IMR-90 (cell line): ENCODE data around the gene FAM83F. TPM values are rescaled to one million over a fixed set of nuclear protein-coding genes. Genes with fewer than 3 reads are reported as not detected.
"Not testable (repeated sequence)": the region's sequence is repeated elsewhere in the genome, so short reads cannot be mapped to it uniquely, and the experiment has no call there.

Experiments
- ATAC-seq: fragments of 200-7000 bp; cut with Tn5 transposase; 2 replicates; pipeline ENCODE4 v1.9.1; 2020; ENCODE audit warnings: low read depth, mild to moderate bottlenecking, moderate library complexity
- BruUV-seq: library from RNA; stranded (reverse); fragments of 400-500 nt; replicated peaks from 2 replicates; lab custom pipeline; 2021; lab: Mats Ljungman, UMichigan
- CTCF ChIA-PET: fragments of 300-600 bp; formaldehyde crosslinking; extraction: SDS; loops from one replicate; lab custom pipeline; 2021; ENCODE audit warnings: antibody characterized with exemption; lab: Yijun Ruan, JAX
- POLR2A ChIA-PET: fragments of 300-600 bp; sonication (Branson Sonifier 250); formaldehyde crosslinking; loops from one replicate; lab custom pipeline; 2022; ENCODE audit warnings: antibody characterized with exemption; ENCODE audit not compliant: unreplicated experiment; lab: Charles Lee
- DNase-seq: peaks from one replicate; pipeline ENCODE4 v3.0.0; 2013
- H2AFZ ChIP-seq: replicated peaks from 2 replicates; pipeline ENCODE3; 2013; ENCODE audit warnings: low read length, mild to moderate bottlenecking; ENCODE audit not compliant: poor library complexity
- H2AK5ac ChIP-seq: 2 replicates; pipeline ENCODE4 v1.6.1; 2013; ENCODE audit warnings: low read depth, low read length, inconsistent platforms
- H2AK9ac ChIP-seq: replicated peaks from 2 replicates; pipeline ENCODE3; 2013; ENCODE audit warnings: mild to moderate bottlenecking, low read depth, low read length, moderate library complexity; ENCODE audit not compliant: poor library complexity
- H2BK120ac ChIP-seq: 2 replicates; pipeline ENCODE4 v1.6.1; 2013; ENCODE audit warnings: low read depth, low read length, inconsistent platforms
- H2BK15ac ChIP-seq: 3 replicates; pipeline ENCODE4 v1.6.1; 2013; ENCODE audit warnings: low read depth, low read length, inconsistent platforms
- H2BK20ac ChIP-seq: 2 replicates; pipeline ENCODE4 v1.6.1; 2013; ENCODE audit warnings: low read depth, mild to moderate bottlenecking, inconsistent platforms, low read length, moderate library complexity
- H2BK5ac ChIP-seq: 2 replicates; pipeline ENCODE4 v1.6.1; 2013; ENCODE audit warnings: mild to moderate bottlenecking, low read depth, low read length, inconsistent platforms; ENCODE audit not compliant: poor library complexity, severe bottlenecking
- H3K14ac ChIP-seq: replicated peaks from 2 replicates; pipeline ENCODE4 v1.6.1; 2013; ENCODE audit warnings: low read depth, low read length, inconsistent platforms
- H3K18ac ChIP-seq: 2 replicates; pipeline ENCODE4 v1.6.1; 2013; ENCODE audit warnings: low read depth, low read length, control low read depth
- H3K23ac ChIP-seq: 2 replicates; pipeline ENCODE4 v1.6.1; 2013; ENCODE audit warnings: low read depth, low read length, inconsistent platforms
- H3K27ac ChIP-seq: 2 replicates; pipeline ENCODE4 v1.5.1; 2013; ENCODE audit warnings: mild to moderate bottlenecking, control low read depth, low read length; ENCODE audit not compliant: insufficient read depth
- H3K27me3 ChIP-seq: 2 replicates; pipeline ENCODE4 v1.6.1; 2013; ENCODE audit warnings: low read length; ENCODE audit not compliant: control insufficient read depth, insufficient read depth
- H3K36me3 ChIP-seq: 2 replicates; pipeline ENCODE4 v1.6.1; 2013; ENCODE audit warnings: low read length, mixed read lengths; ENCODE audit not compliant: control insufficient read depth, insufficient read depth
- H3K4ac ChIP-seq: 2 replicates; pipeline ENCODE4 v1.6.1; 2013; ENCODE audit warnings: low read depth, low read length, inconsistent platforms
- H3K4me1 ChIP-seq: 2 replicates; pipeline ENCODE4 v1.6.1; 2013; ENCODE audit warnings: low read length, mixed read lengths; ENCODE audit not compliant: control insufficient read depth, insufficient read depth
- H3K4me2 ChIP-seq: 2 replicates; pipeline ENCODE4 v1.6.1; 2013; ENCODE audit warnings: low read depth, mild to moderate bottlenecking, control low read depth, low read length, moderate library complexity
- H3K4me3 ChIP-seq: 2 replicates; pipeline ENCODE4 v1.5.1; 2013; ENCODE audit warnings: low read depth, mild to moderate bottlenecking, control low read depth, low read length, moderate library complexity; ENCODE audit not compliant: insufficient read depth
- H3K56ac ChIP-seq: 2 replicates; pipeline ENCODE4 v1.6.1; 2013; ENCODE audit warnings: low read length, inconsistent platforms; ENCODE audit not compliant: insufficient read depth; ENCODE audit errors: extremely low read depth
- H3K79me1 ChIP-seq, 2 experiments: 2 replicates each; pipeline ENCODE4 v1.6.1; 2013; ENCODE audit warnings: low read length in 2 of 2, inconsistent platforms in 1 of 2, low read depth in 1 of 2
- H3K9ac ChIP-seq: 2 replicates; pipeline ENCODE4 v1.6.1; 2013; ENCODE audit warnings: low read depth, low read length, control low read depth
- H3K9me1 ChIP-seq: 2 replicates; pipeline ENCODE4 v1.6.1; 2013; ENCODE audit warnings: low read length, inconsistent platforms; ENCODE audit not compliant: insufficient read depth
- H3K9me3 ChIP-seq: 2 replicates; pipeline ENCODE4 v1.6.1; 2013; ENCODE audit warnings: low read length; ENCODE audit not compliant: control insufficient read depth, insufficient read depth
- H4K20me1 ChIP-seq: 2 replicates; pipeline ENCODE4 v1.6.1; 2013; ENCODE audit warnings: low read length, inconsistent platforms; ENCODE audit not compliant: insufficient read depth
- H4K5ac ChIP-seq: 2 replicates; pipeline ENCODE4 v1.6.1; 2013; ENCODE audit warnings: mild to moderate bottlenecking, low read depth, low read length, control low read depth
- H4K8ac ChIP-seq, 2 experiments: 2 replicates each; pipeline ENCODE4 v1.6.1; 2013; ENCODE audit warnings: low read depth in 2 of 2, low read length in 2 of 2, control low read depth in 1 of 2, inconsistent platforms in 1 of 2
- H4K91ac ChIP-seq: 2 replicates; pipeline ENCODE4 v1.6.1; 2013; ENCODE audit warnings: low read depth, low read length, inconsistent platforms; ENCODE audit not compliant: insufficient read depth
- WGBS, 2 experiments: methylation state at CpG; one replicate each; pipeline versions ENCODE4 v1.1.5 to v1.1.7; 2013; ENCODE audit warnings: missing lambda C conversion rate in 2 of 2; ENCODE audit not compliant: insufficient read length in 1 of 2; ENCODE audit errors: extremely low coverage in 2 of 2; 5-methylcytosine and 5-hydroxymethylcytosine counted together
- dilution Hi-C: fragments of 300-500 bp; cut with HindIII; formaldehyde crosslinking; loops from one replicate; pipeline ENCODE4 v1.14.3; 2018; ENCODE audit warnings: low sequenced_read_pairs; ENCODE audit not compliant: unreplicated experiment
- in situ Hi-C: fragments of 300-500 bp; cut with MboI; formaldehyde crosslinking; loops from 3 replicates; pipeline ENCODE4 v1.14.3; 2019; ENCODE audit warnings: low sequenced_read_pairs, inconsistent platforms, mixed read lengths
- intact Hi-C: fragments of 100-400 bp; cut with micrococcal nuclease; formaldehyde crosslinking; loops from 2 replicates; pipeline ENCODE4 v1.10.0; 2022
- polyA plus RNA-seq, 3 experiments: library from polyadenylated mRNA; depleted of rRNA; stranded (reverse); fragments of >200 nt; gene quantifications; 2 replicates each; pipeline ENCODE4 v1.2.3, GENCODE V29; 2012; ENCODE audit warnings: low replicate concordance in 1 of 3
- total RNA-seq: library from RNA; depleted of rRNA; stranded (reverse); fragments of >200 nt; gene quantifications from 2 replicates; pipeline ENCODE4 v1.2.3, GENCODE V29; 2012

The FAM83F gene
- total and polyA plus RNA-seq, 2 of the 4 experiments (the other 2 are of a cell fraction): not detected

DNA sequence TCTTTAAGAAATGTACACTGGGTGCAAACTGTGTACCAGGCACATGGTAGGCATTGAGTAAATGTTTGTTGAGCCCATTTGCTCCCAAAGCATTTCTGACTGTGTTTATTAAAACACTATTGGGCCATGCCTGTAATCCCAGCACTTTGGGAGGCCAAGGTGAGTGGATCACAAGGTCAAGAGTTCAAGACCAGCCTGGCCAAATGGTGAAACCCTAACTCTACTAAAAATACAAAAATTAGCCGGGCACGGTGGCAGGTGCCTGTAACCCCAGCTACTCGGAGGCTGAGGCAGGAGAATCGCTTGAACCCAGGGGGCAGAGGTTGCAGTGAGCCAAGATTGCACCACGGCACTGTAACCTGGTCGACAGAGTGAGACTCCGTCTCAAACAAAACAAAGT is 1.9 kb upstream of the FAM83F start:
- POLR2A ChIA-PET, H3K56ac ChIP-seq, H3K14ac ChIP-seq, H3K23ac ChIP-seq, H3K4me1 ChIP-seq, H3K18ac ChIP-seq, H3K4me2 ChIP-seq, H3K27ac ChIP-seq, H3K9me1 ChIP-seq, H4K20me1 ChIP-seq, H2BK20ac ChIP-seq, H4K91ac ChIP-seq, BruUV-seq, H3K4me3 ChIP-seq, dilution Hi-C loops, H2AFZ ChIP-seq, H2BK120ac ChIP-seq, H2BK5ac ChIP-seq, H3K79me1 ChIP-seq, H3K36me3 ChIP-seq, H2AK9ac ChIP-seq, H2BK15ac ChIP-seq, intact Hi-C loops, H4K5ac ChIP-seq, CTCF ChIA-PET, H2AK5ac ChIP-seq, DNase-seq, H3K4ac ChIP-seq, H4K8ac ChIP-seq, H3K9ac ChIP-seq, ATAC-seq, in situ Hi-C loops, H3K9me3 ChIP-seq: not testable (repeated sequence)
- peaks cover 71% of the 10 kb centered on the region for H3K27me3 ChIP-seq
- WGBS, 2 experiments: 73% methylated on average over 3 of the region's 7 CpGs; no CpG with 5 or more reads in 1 of the 2 experiments
